HepG2 (cell line): ENCODE results near the gene GUCY2D. TPM values are rescaled to one million over a fixed set of nuclear protein-coding genes. Genes with fewer than 3 reads are reported as not detected.
A peak's percentile ranks its signal among the peaks of the same experiment; 100 is the strongest.

Experiments used
- CERS6 ChIP-seq: sonication (generic); formaldehyde crosslinking; IDR thresholded peaks from 2 replicates; pipeline ENCODE4 v1.5.0; 2020; ENCODE audit warnings: missing genetic modification reagents
- DR1 ChIP-seq: sonication (generic); formaldehyde crosslinking; IDR thresholded peaks from 2 replicates; pipeline ENCODE4 v1.8.0; 2021; ENCODE audit warnings: mild to moderate bottlenecking, missing genetic modification reagents, inconsistent platforms
- FOXA3 ChIP-seq: IDR thresholded peaks from 2 replicates; pipeline ENCODE4 v1.6.1; 2016; ENCODE audit warnings: missing genetic modification reagents, missing compliant biosample characterization
- GMEB2 ChIP-seq: IDR thresholded peaks from 2 replicates; pipeline ENCODE4 v1.6.1; 2016; ENCODE audit warnings: missing biosample characterization, missing genetic modification reagents, low read depth
- POLR2AphosphoS5 ChIP-seq: IDR thresholded peaks from 2 replicates; pipeline ENCODE4 v1.6.1; 2012; ENCODE audit warnings: low read depth, low read length
- RAD21 ChIP-seq: fragments of 450-650 bp; formaldehyde crosslinking; IDR thresholded peaks from 2 replicates; pipeline ENCODE4 v1.5.0; 2020; ENCODE audit warnings: mild to moderate bottlenecking
- REST ChIP-seq, 2 experiments: IDR thresholded peaks; 2 replicates each; pipeline ENCODE4 v1.6.1; 2011 to 2012; ENCODE audit warnings: low read length in 2 of 2, borderline replicate concordance in 1 of 2, low read depth in 1 of 2, mild to moderate bottlenecking in 1 of 2, moderate library complexity in 1 of 2
- SMC3 ChIP-seq: IDR thresholded peaks from 2 replicates; pipeline ENCODE4 v1.6.1; 2011; ENCODE audit warnings: low read length, improper control_type of control experiment
- SSRP1 ChIP-seq: IDR thresholded peaks from 2 replicates; pipeline ENCODE4 v1.6.1; 2016; ENCODE audit warnings: control low read depth
- STAG1 ChIP-seq: sonication (generic); formaldehyde crosslinking; IDR thresholded peaks from 2 replicates; pipeline ENCODE4 v1.4.0; 2020; ENCODE audit warnings: missing genetic modification reagents
- ZNF281 ChIP-seq: sonication (generic); formaldehyde crosslinking; IDR thresholded peaks from 2 replicates; pipeline ENCODE4 v1.4.0; 2020; ENCODE audit warnings: missing genetic modification reagents, borderline replicate concordance
- ZNF282 ChIP-seq: fragments of 450-650 bp; IDR thresholded peaks from 2 replicates; pipeline ENCODE4 v1.6.1; 2018; ENCODE audit not compliant: partially characterized antibody
- ZNF652 ChIP-seq: IDR thresholded peaks from 2 replicates; pipeline ENCODE4 v1.6.1; 2016; ENCODE audit warnings: low read depth, borderline replicate concordance
- ZNF7 ChIP-seq: IDR thresholded peaks from 2 replicates; pipeline ENCODE4 v1.6.1; 2016; ENCODE audit warnings: missing biosample characterization, missing genetic modification reagents
- ZNF776 ChIP-seq: sonication (generic); formaldehyde crosslinking; IDR thresholded peaks from 2 replicates; pipeline ENCODE4 v1.4.0; 2020; ENCODE audit warnings: mild to moderate bottlenecking, missing genetic modification reagents
- ZNF781 ChIP-seq: sonication (generic); formaldehyde crosslinking; IDR thresholded peaks from 2 replicates; pipeline ENCODE4 v1.5.1; 2020; ENCODE audit warnings: borderline replicate concordance, mild to moderate bottlenecking, missing genetic modification reagents; ENCODE audit errors: not compliant biosample characterization
- ZNF816 ChIP-seq: sonication (generic); formaldehyde crosslinking; IDR thresholded peaks from 2 replicates; pipeline ENCODE4 v1.8.0; 2022; ENCODE audit warnings: missing genetic modification reagents, mild to moderate bottlenecking, borderline replicate concordance
- ZNF883 ChIP-seq: sonication (generic); formaldehyde crosslinking; IDR thresholded peaks from 2 replicates; pipeline ENCODE4 v1.5.1; 2020; ENCODE audit warnings: mild to moderate bottlenecking, missing genetic modification reagents; ENCODE audit errors: not compliant biosample characterization
- polyA plus RNA-seq, 8 experiments: library from polyadenylated mRNA; depleted of rRNA in 3 of 8; stranded (reverse) in 7 of 8; unstranded in 1 of 8; fragments of >200 nt; fragmentation: Illumina TruSeq in 4 of 8; extraction: Trizol in 4 of 8; gene quantifications; 2 replicates each; pipeline versions ENCODE4 v1.2.1 to v1.2.3, GENCODE V29; 2011 to 2016; ENCODE audit warnings: low read depth in 4 of 8, missing spikeins in 1 of 8, mixed read lengths in 1 of 8; ENCODE audit not compliant: insufficient read depth in 1 of 8
- total RNA-seq, 5 experiments: library from RNA; depleted of rRNA; stranded (reverse); fragments of >200 nt; fragmentation: Illumina TruSeq; extraction: Trizol; gene quantifications; 2 replicates each; pipeline ENCODE4 v1.2.3, GENCODE V29; 2016; ENCODE audit warnings: low read depth in 1 of 5
- TF ChIP-seq, protein P1 (sequence below): sonication (generic); formaldehyde crosslinking; IDR thresholded peaks from 2 replicates; pipeline ENCODE4 v1.5.0; 2020; ENCODE audit warnings: mild to moderate bottlenecking, missing genetic modification reagents, moderate library complexity

GUCY2D gene
- total and polyA plus RNA-seq, 2 of the 13 experiments (the other 11 are each of a cell fraction or from before 2014, with no cell fraction given), result not detected

DNA sequence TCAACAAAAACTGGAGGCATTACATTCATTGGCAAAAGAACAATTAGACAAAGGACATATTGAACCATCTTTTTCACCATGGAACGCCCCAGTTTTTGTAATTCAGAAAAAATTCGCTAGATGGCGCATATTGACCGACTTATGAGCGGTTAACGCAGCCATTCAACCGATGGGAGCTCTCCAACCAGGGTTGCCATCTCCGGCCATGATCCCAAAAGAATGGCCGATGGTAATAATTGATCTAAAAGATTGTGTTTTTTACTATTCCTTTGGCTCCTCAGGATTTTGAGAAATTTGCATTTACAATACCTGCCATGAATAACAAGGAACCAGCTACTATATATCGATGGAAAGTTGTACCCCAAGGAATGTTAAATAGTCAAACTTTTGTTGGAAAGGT lies 57.9 kb downstream of the GUCY2D start (continued):
- TF ChIP-seq REST (IDR thresholded peaks at IDR 0.05; ENCODE audit: borderline replicate concordance in 1 of 2, low read depth in 1 of 2, low read length in 2 of 2) (peak in 1 of 2 experiments; percentile 39; a peak in 1 of 4 replicates), DR1 (CRISPR knock-in tag) (no peak), SMC3 (peak; percentile 50; the same call in 1 of the 2 replicates), STAG1 (CRISPR knock-in tag) (peak; percentile 75), ZNF776 (CRISPR knock-in tag) (no peak), ZNF281 (no peak), GMEB2 (CRISPR knock-in tag) (no peak), POLR2AphosphoS5 (peak; percentile 50; the same call in 1 of the 2 replicates), ZNF7 (CRISPR knock-in tag) (no peak), SSRP1 (CRISPR knock-in tag) (no peak), ZNF816 (peak; percentile 21; the same call in 1 of the 2 replicates), ZNF652 (no peak), ZNF282 (no peak), ZNF883 (CRISPR knock-in tag) (no peak), FOXA3 (CRISPR knock-in tag) (peak; percentile 7; the same call in 1 of the 2 replicates), CERS6 (CRISPR knock-in tag) (no peak), RAD21 (CRISPR knock-in tag) (peak; percentile 67; the same call in 1 of the 2 replicates), ZNF781 (CRISPR knock-in tag) (no peak)
- TF ChIP-seq, protein P1, sequence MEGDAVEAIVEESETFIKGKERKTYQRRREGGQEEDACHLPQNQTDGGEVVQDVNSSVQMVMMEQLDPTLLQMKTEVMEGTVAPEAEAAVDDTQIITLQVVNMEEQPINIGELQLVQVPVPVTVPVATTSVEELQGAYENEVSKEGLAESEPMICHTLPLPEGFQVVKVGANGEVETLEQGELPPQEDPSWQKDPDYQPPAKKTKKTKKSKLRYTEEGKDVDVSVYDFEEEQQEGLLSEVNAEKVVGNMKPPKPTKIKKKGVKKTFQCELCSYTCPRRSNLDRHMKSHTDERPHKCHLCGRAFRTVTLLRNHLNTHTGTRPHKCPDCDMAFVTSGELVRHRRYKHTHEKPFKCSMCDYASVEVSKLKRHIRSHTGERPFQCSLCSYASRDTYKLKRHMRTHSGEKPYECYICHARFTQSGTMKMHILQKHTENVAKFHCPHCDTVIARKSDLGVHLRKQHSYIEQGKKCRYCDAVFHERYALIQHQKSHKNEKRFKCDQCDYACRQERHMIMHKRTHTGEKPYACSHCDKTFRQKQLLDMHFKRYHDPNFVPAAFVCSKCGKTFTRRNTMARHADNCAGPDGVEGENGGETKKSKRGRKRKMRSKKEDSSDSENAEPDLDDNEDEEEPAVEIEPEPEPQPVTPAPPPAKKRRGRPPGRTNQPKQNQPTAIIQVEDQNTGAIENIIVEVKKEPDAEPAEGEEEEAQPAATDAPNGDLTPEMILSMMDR (CRISPR knock-in tag), result peak; percentile 75
